ENCODE data around the gene ZNF701. TPM values are rescaled to one million over a fixed set of nuclear protein-coding genes. Genes with fewer than 3 reads are reported as not detected.
A peak's percentile ranks its signal among the peaks of the same experiment; 100 is the strongest.

ZNF701 gene
- 10 to 100 TPM; 14.8 to 28.9 TPM for total RNA-seq
- polyA plus RNA-seq = 1 to 10 TPM; 5.8 to 9.4 TPM
- long read RNA-seq, donor 1, partial matches to known transcripts = 0 of 1 reads
- long read RNA-seq, donor 1, other reads (novel, unspliced or antisense) = 0 of 1 reads
- long read RNA-seq, donor 2, partial matches to known transcripts = 0 of 4 reads
- long read RNA-seq, donor 2, other reads (novel, unspliced or antisense) = 0 of 4 reads
- long read RNA-seq, donor 3, partial matches to known transcripts = 0 of 4 reads
- long read RNA-seq, donor 3, other reads (novel, unspliced or antisense) = 0 of 4 reads
- long read RNA-seq, donor 4, partial matches to known transcripts = 0 of 2 reads
- long read RNA-seq, donor 4, other reads (novel, unspliced or antisense) = 0 of 2 reads
- long read RNA-seq, donor 5, partial matches to known transcripts = 5 of 9 reads
- long read RNA-seq, donor 5, other reads (novel, unspliced or antisense) = 0 of 9 reads

DNA sequence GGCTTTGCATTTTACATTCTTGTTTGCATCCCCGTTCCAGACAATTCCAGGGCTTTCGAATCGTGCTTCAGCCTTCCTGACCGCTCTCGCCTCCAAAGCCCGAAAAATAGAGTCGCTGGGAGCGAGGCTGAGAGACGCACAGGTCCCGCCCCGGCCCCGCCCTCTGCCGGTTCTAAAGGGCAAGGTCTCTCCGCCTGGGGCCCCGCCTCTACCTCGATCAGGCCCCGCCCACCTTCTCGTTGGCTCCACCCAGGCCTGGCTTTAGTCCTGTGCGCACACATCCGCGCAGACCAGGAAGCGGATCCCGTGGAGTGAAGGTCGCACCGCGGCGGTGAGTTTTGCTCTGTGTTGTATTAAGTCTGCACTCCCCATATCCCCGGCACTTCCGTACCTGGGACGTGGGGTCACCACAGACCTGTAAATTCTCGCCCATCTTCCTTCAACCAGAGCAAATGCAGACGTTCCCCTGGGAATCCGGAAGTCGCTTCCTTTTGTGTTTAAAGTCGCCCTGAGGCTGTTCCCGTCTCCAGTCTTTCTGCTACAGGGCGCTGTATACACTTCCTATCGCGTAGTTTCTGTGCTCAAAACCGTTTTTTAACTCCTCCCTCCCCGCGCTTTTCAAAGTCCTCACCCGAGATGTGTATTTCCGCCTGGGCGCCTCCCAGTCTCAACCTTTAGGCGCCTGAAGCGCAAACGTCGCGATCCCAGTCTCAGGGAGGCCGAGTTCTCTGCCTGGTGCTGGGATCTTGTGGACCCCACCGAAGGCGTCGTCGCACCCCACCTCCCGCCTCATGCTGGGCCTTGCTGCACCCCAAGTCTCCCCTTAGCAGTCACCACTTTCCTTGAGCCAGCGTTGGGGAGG is at the start of gene ZNF701:
ZNF701 (plus strand) TSS at position 288 of the 862 bp plus-strand sequence. CDS start 3,861 bp downstream, outside the sequence.
- Histone ChIP-seq H3K36me3 (ENCODE audit: control insufficient read depth in 4 of 4, insufficient read depth in 4 of 4, low read length in 4 of 4) (peaks cover 2 to 16% (median 10%) of the 10 kb centered on the region in 4 donors), H3K27ac (ENCODE audit: low read depth in 1 of 2, low read length in 1 of 2) (peak within 1 kb of the TSS; percentile 85 to 91), H3K9me3 (ENCODE audit: control insufficient read depth in 4 of 4, insufficient read depth in 3 of 4, low read length in 3 of 4) (peaks cover 0 to 26% (median 0%) of the 10 kb centered on the region in 4 donors), H3K4me3 (peak within 1 kb of the TSS; percentile 55), H3K9ac (ENCODE audit: insufficient read depth in 1 of 2, low read length in 2 of 2) (peak within 1 kb of the TSS; percentile 61 to 69), H3K4me1 (ENCODE audit: control insufficient read depth in 5 of 5, insufficient read depth in 5 of 5, low read length in 5 of 5) (peaks cover 0 to 6% (median 0%) of the 10 kb centered on the region in 5 donors), H3K27me3 (ENCODE audit: control insufficient read depth in 3 of 3, insufficient read depth in 3 of 3, low read length in 2 of 3) (no peaks in the 10 kb centered on the region)
- TF ChIP-seq CTCF (IDR thresholded peaks at IDR 0.05; ENCODE audit: control extremely low read depth, extremely low read depth) = no peak
- DNase-seq (peak; percentile 96 to 97 (median 96)), ATAC-seq (ENCODE audit: insufficient read depth, low FRiP score) (peak; percentile 99)
- WGBS, 2 donors = 0 to 1% methylated on average over 57 of the region's 57 CpGs

DNA sequence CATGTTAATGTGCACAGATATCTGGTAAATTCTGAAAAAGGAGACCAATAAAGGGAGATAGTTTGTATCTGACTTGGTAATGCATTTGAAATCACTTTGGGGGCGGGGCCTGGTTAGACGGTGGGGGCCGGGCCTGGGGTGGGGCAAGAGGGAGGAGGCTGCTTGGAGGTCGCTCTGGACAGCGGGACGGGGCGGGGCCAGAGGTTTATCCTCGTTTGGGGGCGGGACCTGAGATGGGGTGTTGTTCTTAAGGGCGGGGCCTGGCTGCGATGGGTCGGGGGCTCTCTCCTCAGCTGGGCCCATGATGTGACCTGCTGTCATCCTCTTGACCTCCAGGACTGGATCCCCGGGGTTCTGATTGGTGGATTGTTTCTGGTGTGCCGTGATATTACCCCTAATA is 47.5 kb upstream of the ZNF701 start:
- Histone ChIP-seq H3K27me3 (ENCODE audit: control insufficient read depth in 3 of 3, insufficient read depth in 3 of 3, low read length in 2 of 3) (no peaks in the 10 kb centered on the region), H3K36me3 (ENCODE audit: control insufficient read depth in 4 of 4, insufficient read depth in 4 of 4, low read length in 4 of 4) (no peaks in the 10 kb centered on the region), H3K9me3 (ENCODE audit: control insufficient read depth in 4 of 4, insufficient read depth in 3 of 4, low read length in 3 of 4) (peaks cover 0 to 30% (median 0%) of the 10 kb centered on the region in 4 donors), H3K27ac (ENCODE audit: low read depth in 1 of 2, low read length in 1 of 2) (no peak overlapping the region), H3K4me3 (no peak overlapping the region), H3K4me1 (ENCODE audit: control insufficient read depth in 5 of 5, insufficient read depth in 5 of 5, low read length in 5 of 5) (peaks cover 0 to 2% (median 0%) of the 10 kb centered on the region in 5 donors), H3K9ac (ENCODE audit: insufficient read depth in 1 of 2, low read length in 2 of 2) (no peak overlapping the region)
- no peak for DNase-seq
- 82 to 91% methylated on average over 14 of the region's 14 CpGs for WGBS, 2 donors
- ATAC-seq (ENCODE audit: insufficient read depth, low FRiP score) = no peak
- TF ChIP-seq CTCF (IDR thresholded peaks at IDR 0.05; ENCODE audit: control extremely low read depth, extremely low read depth) = no peak

DNA sequence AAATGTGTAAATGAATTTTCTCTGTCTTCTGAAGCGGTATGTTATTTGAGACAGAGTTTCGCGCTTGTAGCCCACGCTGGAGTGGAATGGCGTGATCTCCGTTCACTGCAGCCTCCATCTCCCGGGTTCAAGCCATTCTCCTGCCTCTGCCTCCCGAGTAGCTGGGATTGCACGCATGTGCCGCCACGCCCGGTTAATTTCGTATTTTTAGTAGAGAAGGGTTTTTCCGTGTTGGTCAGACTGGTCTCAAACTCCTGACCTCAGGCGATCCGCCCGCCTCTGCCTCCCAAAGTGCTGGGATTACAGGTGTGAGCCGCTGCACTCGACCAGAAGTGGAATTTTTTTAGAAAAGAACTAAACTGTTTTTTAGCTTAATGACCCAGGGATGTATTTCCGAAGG is 46.0 kb upstream of the ZNF701 start:
- 80 to 87% methylated on average over 20 of the region's 20 CpGs for WGBS, 2 donors
- peaks cover 0 to 23% (median 0%) of the 10 kb centered on the region in 4 donors for H3K9me3 ChIP-seq (ENCODE audit: control insufficient read depth in 4 of 4, insufficient read depth in 3 of 4, low read length in 3 of 4)
- no peak overlapping the region for H3K4me3 ChIP-seq
- no peaks in the 10 kb centered on the region for H3K36me3 ChIP-seq (ENCODE audit: control insufficient read depth in 4 of 4, insufficient read depth in 4 of 4, low read length in 4 of 4)
- TF ChIP-seq CTCF (IDR thresholded peaks at IDR 0.05; ENCODE audit: control extremely low read depth, extremely low read depth) = no peak
- no peak overlapping the region for H3K27ac ChIP-seq (ENCODE audit: low read depth in 1 of 2, low read length in 1 of 2)
- peaks cover 0 to 8% (median 5%) of the 10 kb centered on the region in 5 donors for H3K4me1 ChIP-seq (ENCODE audit: control insufficient read depth in 5 of 5, insufficient read depth in 5 of 5, low read length in 5 of 5)
- H3K27me3 ChIP-seq (ENCODE audit: control insufficient read depth in 3 of 3, insufficient read depth in 3 of 3, low read length in 2 of 3) = no peaks in the 10 kb centered on the region
- no peak for DNase-seq
- ATAC-seq (ENCODE audit: insufficient read depth, low FRiP score) = no peak
- H3K9ac ChIP-seq (ENCODE audit: insufficient read depth in 1 of 2, low read length in 2 of 2) = no peak overlapping the region

Data from lung (tissue), 16 donors.